Upper lobe of left lung (tissue), 6 donors: ENCODE data around the gene CDC42BPA. TPM values are rescaled to one million over a fixed set of nuclear protein-coding genes. Genes with fewer than 3 reads are reported as not detected.

Experiments used
- ATAC-seq, 2 donors: fragments of 200-7000 bp; cut with Tn5 transposase; one replicate each; pipeline ENCODE4 v1.9.1; 2022; ENCODE audit warnings: mild to moderate bottlenecking in 2 of 2, moderate library complexity in 2 of 2; ENCODE audit not compliant: low FRiP score in 2 of 2
- DNase-seq, 2 donors: peaks; one replicate each; pipeline ENCODE4 v3.0.0-alpha.2; 2019 to 2020
- H3K27ac ChIP-seq, 4 donors: fragments of 200-600 bp; sonication (generic); one replicate each; pipeline ENCODE4 v1.5.1; 2016 to 2019
- H3K27me3 ChIP-seq, 4 donors: fragments of 200-600 bp; sonication (generic); one replicate each; pipeline ENCODE4 v1.5.1; 2017 to 2019
- H3K36me3 ChIP-seq, 4 donors: fragments of 200-600 bp; sonication (generic); one replicate each; pipeline ENCODE4 v1.5.1; 2016 to 2019
- H3K4me1 ChIP-seq, 4 donors: fragments of 200-600 bp; sonication (generic); one replicate each; pipeline ENCODE4 v1.5.1; 2018 to 2019
- H3K4me3 ChIP-seq, 4 donors: fragments of 200-600 bp; sonication (generic); one replicate each; pipeline ENCODE4 v1.5.1; 2017 to 2019; ENCODE audit warnings: mild to moderate bottlenecking in 2 of 4, moderate library complexity in 1 of 4
- H3K9me3 ChIP-seq, 4 donors: fragments of 200-600 bp; sonication (generic); one replicate each; pipeline ENCODE4 v1.5.1; 2018 to 2019
- EP300 ChIP-seq, 4 donors: sonication (generic); formaldehyde crosslinking; IDR thresholded peaks; one replicate each; pipeline ENCODE4 v1.5.1; 2017; ENCODE audit warnings: antibody characterized with exemption in 4 of 4, control low read depth in 2 of 4
- POLR2A ChIP-seq, 4 donors: fragments of 450-650 bp; IDR thresholded peaks; one replicate each; pipeline ENCODE4 v1.5.1; 2016 to 2017; ENCODE audit warnings: antibody characterized with exemption in 4 of 4, mild to moderate bottlenecking in 2 of 4
- POLR2AphosphoS5 ChIP-seq, 2 donors: sonication (generic); formaldehyde crosslinking; IDR thresholded peaks; one replicate each; pipeline ENCODE4 v1.5.1; 2017; ENCODE audit warnings: antibody characterized with exemption in 2 of 2
- WGBS, 2 donors: methylation state at CpG; one replicate each; pipeline ENCODE4 v1.1.5; 2017 to 2018; 5-methylcytosine and 5-hydroxymethylcytosine counted together
- total RNA-seq, 6 donors: library from RNA; depleted of rRNA in 4 of 6; stranded (reverse); fragments of >200 nt in 4 of 6; gene quantifications; one replicate each; pipeline versions ENCODE4 v1.1.0 to v1.2.1, GENCODE V29; 2016 to 2021
- TF ChIP-seq, protein P1 (sequence below), 6 experiments: fragments of 450-650 bp in 4 of 6; fragments of 200-600 bp in 2 of 6; sonication (generic) in 2 of 6; IDR thresholded peaks; one replicate each; pipeline ENCODE4 v1.5.1; 2016 to 2019; ENCODE audit warnings: antibody characterized with exemption in 6 of 6
- donor health status: DM: no; HTN: no; CAD: no; lungs with moderate emphysema.
- donor health status: DM: no; HTN: yes; CAD: no; lungs with severe emphysema.

CDC42BPA gene
- total RNA-seq, 6 donors from 2014 or later, result 27.8 to 76.1 (median 33.1) TPM

DNA sequence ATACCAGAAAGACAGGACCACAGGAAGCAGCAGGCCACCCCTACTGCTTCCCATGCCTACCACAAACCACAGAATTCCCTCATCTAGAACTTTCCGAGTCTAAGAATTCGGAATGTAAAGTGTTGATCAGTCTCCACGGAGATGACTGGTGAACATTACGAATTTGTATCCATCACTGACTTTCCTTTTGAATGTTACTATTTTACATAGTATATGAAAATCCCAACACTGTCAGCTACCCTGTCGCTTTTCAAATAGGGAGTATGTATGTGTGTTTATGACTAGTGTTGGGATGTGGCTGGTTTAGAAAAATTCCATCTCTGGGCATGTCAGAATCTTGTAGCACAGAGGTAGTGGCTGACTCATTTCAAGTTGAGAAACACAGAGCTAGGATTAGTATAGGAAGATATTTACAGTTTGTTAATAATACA is 260.0 kb downstream of the CDC42BPA start:
- DNase-seq (no peak), ATAC-seq (no peak)
- no peaks in the 10 kb centered on the region for H3K4me1 ChIP-seq
- H3K4me3 ChIP-seq, result no peak overlapping the region
- H3K27ac ChIP-seq, result no peak overlapping the region
- H3K9me3 ChIP-seq, result no peaks in the 10 kb centered on the region
- H3K36me3 ChIP-seq, result peaks cover 0 to 2% (median 0%) of the 10 kb centered on the region in 4 donors
- TF ChIP-seq, protein P1, sequence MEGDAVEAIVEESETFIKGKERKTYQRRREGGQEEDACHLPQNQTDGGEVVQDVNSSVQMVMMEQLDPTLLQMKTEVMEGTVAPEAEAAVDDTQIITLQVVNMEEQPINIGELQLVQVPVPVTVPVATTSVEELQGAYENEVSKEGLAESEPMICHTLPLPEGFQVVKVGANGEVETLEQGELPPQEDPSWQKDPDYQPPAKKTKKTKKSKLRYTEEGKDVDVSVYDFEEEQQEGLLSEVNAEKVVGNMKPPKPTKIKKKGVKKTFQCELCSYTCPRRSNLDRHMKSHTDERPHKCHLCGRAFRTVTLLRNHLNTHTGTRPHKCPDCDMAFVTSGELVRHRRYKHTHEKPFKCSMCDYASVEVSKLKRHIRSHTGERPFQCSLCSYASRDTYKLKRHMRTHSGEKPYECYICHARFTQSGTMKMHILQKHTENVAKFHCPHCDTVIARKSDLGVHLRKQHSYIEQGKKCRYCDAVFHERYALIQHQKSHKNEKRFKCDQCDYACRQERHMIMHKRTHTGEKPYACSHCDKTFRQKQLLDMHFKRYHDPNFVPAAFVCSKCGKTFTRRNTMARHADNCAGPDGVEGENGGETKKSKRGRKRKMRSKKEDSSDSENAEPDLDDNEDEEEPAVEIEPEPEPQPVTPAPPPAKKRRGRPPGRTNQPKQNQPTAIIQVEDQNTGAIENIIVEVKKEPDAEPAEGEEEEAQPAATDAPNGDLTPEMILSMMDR (IDR thresholded peaks at IDR 0.05), result no peak
- no peak for TF ChIP-seq EP300 (IDR thresholded peaks at IDR 0.05)
- TF ChIP-seq POLR2AphosphoS5 (IDR thresholded peaks at IDR 0.05), result no peak
- no peak for TF ChIP-seq POLR2A (IDR thresholded peaks at IDR 0.05)
- H3K27me3 ChIP-seq, result no peaks in the 10 kb centered on the region
- WGBS, 2 donors, result 90% methylated on average over 5 of the region's 5 CpGs

DNA sequence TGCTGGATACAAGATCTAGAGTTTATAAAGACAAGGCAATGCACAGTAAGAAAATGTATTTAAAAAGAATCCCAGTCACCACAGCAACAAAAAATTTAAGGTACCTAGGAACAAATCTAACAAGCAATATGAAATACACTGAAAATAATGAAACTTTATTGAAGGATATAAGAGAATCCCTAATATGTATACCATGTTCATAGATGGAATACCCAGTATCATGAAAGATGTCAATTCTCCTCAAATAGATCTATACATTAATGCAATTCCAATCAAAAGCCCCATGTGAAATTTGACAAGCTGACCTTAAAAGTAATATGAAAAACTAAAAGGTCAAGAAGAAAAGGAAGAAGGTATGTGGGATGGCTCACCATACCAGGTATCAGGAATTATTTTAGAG is 269.0 kb downstream of the CDC42BPA start:
- Histone ChIP-seq H3K9me3 (no peaks in the 10 kb centered on the region), H3K27me3 (no peaks in the 10 kb centered on the region), H3K27ac (no peak overlapping the region), H3K4me3 (no peak overlapping the region), H3K4me1 (no peaks in the 10 kb centered on the region), H3K36me3 (peaks cover 0 to 24% (median 0%) of the 10 kb centered on the region in 4 donors)
- DNase-seq (no peak), ATAC-seq (no peak)
- TF ChIP-seq EP300 (IDR thresholded peaks at IDR 0.05), result no peak
- no peak for TF ChIP-seq POLR2AphosphoS5 (IDR thresholded peaks at IDR 0.05)
- TF ChIP-seq, protein P1 (IDR thresholded peaks at IDR 0.05), result no peak
- no peak for TF ChIP-seq POLR2A (IDR thresholded peaks at IDR 0.05)

DNA sequence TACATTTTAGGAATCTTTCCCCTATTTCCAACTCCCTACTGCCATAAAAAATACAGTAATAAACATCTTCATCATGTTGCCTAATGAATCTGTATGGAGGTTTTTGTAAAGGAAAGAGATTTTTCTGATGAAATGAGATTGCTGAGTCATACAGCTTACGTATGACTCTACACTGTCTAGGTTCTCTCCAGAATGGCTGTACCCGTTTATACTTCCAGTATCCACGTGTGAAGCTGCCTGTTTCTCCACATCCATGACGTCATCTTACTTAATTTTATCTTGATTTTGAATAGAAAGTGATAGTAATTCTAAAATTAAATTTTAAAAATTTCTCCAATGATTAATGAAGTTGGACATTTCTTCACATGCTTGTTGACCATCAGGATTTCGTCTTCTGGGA is 274.5 kb downstream of the CDC42BPA start:
- ATAC-seq (no peak), DNase-seq (no peak)
- Histone ChIP-seq H3K9me3 (no peaks in the 10 kb centered on the region), H3K27ac (no peak overlapping the region), H3K36me3 (peaks cover 0 to 25% (median 0%) of the 10 kb centered on the region in 4 donors), H3K4me3 (no peak overlapping the region), H3K4me1 (no peaks in the 10 kb centered on the region), H3K27me3 (no peaks in the 10 kb centered on the region)
- WGBS, 2 donors, result 83 to 85% methylated on average over 5 of the region's 5 CpGs
- no peak for TF ChIP-seq EP300 (IDR thresholded peaks at IDR 0.05)
- TF ChIP-seq POLR2A (IDR thresholded peaks at IDR 0.05), result no peak
- TF ChIP-seq, protein P1 (IDR thresholded peaks at IDR 0.05), result no peak
- TF ChIP-seq POLR2AphosphoS5 (IDR thresholded peaks at IDR 0.05), result no peak

DNA sequence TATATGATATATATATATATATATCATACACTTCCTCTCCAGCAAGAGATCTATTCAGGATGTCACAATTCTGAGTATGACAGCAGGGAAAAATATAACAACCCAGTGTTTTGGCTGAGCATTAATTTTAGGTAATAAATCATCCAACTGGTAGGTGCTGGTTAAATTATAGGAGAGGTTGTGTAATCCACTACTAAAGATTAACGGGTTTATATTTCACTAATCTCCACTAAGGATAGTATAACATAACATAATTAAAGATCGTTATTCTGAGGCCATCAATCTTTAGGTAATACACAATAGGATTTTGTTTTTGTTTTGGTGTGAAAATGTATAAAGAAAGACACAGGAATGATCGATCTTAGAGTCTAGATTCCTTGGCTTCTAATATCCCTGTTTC is 276.0 kb downstream of the CDC42BPA start:
- ATAC-seq (no peak), DNase-seq (no peak)
- WGBS, 2 donors, result 86 to 88% methylated on average over 3 of the region's 3 CpGs

DNA sequence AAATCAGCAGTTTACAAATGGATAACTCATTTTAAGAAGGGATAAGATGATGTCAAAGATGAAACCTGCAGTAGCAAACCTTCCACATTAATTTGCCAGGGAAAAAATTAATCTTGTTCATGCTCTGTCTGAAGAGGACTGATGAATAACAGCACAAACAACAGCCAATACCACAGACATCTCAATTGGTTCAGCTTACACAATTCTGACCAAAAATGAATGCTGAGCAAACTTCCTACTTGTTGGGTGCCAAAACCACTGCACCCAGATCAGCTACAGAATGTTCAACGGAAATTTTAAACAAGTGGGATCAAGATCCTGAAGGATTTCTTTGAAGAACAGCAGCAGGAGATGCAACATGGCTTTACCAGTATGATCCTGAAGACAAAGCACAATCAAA is 279.9 kb downstream of the CDC42BPA start:
- ATAC-seq (no peak), DNase-seq (no peak)
- Histone ChIP-seq H3K4me3 (no peak overlapping the region), H3K9me3 (no peaks in the 10 kb centered on the region), H3K27ac (no peak overlapping the region), H3K4me1 (peaks cover 0 to 4% (median 0%) of the 10 kb centered on the region in 4 donors), H3K36me3 (peaks cover 0 to 19% (median 0%) of the 10 kb centered on the region in 4 donors), H3K27me3 (no peaks in the 10 kb centered on the region)
- TF ChIP-seq POLR2AphosphoS5 (IDR thresholded peaks at IDR 0.05), result no peak
- TF ChIP-seq POLR2A (IDR thresholded peaks at IDR 0.05), result no peak
- TF ChIP-seq EP300 (IDR thresholded peaks at IDR 0.05), result no peak
- TF ChIP-seq, protein P1 (IDR thresholded peaks at IDR 0.05), result no peak
- WGBS, 2 donors, result 63 to 69% methylated on average over 1 of the region's 1 CpG

More for the DNA sequence above, 276.0 kb downstream of the CDC42BPA start:
- Histone ChIP-seq H3K4me1 (peaks cover 0 to under 1% (median 0%) of the 10 kb centered on the region in 4 donors), H3K9me3 (no peaks in the 10 kb centered on the region), H3K27ac (no peak overlapping the region), H3K36me3 (peaks cover 0 to 21% (median 0%) of the 10 kb centered on the region in 4 donors), H3K27me3 (no peaks in the 10 kb centered on the region), H3K4me3 (no peak overlapping the region)
- TF ChIP-seq POLR2AphosphoS5 (IDR thresholded peaks at IDR 0.05), result no peak
- TF ChIP-seq EP300 (IDR thresholded peaks at IDR 0.05), result no peak
- TF ChIP-seq, protein P1 (IDR thresholded peaks at IDR 0.05), result no peak
- TF ChIP-seq POLR2A (IDR thresholded peaks at IDR 0.05), result no peak
